ENCODE data around the gene ARL5C.

The ARL5C gene

GRCh38 chr17:39107973-39108372 lies 58.0 kb downstream of the ARL5C start:
- no peak for DNase-seq (ENCODE audit: low read depth)

GRCh38 chr17:39107155-39107554 lies 58.8 kb downstream of the ARL5C start:
- DNase-seq (ENCODE audit: low read depth) = no peak

All from stimulated activated CD4-positive, alpha-beta T cell treated with anti-CD3 and anti-CD28 coated beads, Interleukin-2, amount 100 ng/mL, for 4 hours (primary cell).